ENCODE results near the gene ATG16L2.
"Not testable (repeated sequence)": the region's sequence is repeated elsewhere in the genome, so short reads cannot be mapped to it uniquely, and the experiment has no call there.

The ATG16L2 gene

DNA sequence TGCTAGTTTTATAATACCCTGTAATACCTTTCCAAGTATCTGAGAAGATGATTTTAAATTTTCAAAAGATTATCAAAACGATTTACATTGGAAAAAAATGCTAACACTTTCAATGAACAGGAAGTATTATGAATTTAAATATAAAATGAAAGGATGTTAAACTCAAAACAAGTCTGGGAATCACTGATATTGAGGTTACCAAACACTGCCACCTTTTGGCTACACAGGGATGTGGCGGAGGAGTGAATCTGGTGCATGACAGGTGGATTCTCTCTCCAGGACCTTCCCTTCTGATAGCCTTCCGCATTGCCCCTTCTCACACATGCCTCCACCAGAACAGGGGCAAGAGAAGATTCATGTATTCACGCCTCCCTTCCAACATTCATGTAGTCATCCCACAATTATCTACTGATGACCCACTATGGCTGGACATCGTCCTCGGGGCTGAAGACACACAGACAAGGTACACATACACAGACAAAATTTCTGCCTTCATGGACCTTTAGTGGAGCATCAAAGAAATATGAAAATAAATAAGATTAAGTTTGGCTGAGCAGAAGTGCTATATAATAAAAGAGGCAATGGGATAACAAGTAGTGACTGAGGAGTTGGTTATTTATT lies 34.7 kb downstream of the ATG16L2 start:
- DNase-seq (ENCODE audit: insufficient read length, low spot score) (no peak), FAIRE-seq (no peak)
- no peak for TF ChIP-seq POLR2A (IDR thresholded peaks at IDR 0.05; ENCODE audit: low read depth, low read length)

DNA sequence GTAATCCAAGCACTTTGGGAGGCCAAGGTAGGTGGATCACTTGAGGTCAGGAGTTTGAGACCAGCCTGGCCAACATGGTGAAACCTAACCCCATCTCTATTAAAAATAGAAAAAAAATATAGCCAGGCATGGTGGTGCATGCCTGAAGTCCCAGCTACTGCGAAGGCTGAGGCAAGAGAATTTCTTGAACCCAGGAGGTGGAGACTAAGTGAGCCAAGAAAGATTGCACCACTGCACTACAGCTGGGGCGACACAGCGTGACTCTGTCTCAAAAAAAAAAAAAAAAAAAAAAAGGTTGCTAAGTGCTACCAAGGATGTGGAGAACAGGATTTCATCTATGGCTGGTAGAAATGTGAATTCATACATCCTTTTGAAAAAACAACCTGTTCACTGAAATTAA lies 36.6 kb downstream of the ATG16L2 start:
- TF ChIP-seq POLR2A (IDR thresholded peaks at IDR 0.05; ENCODE audit: low read depth, low read length): no peak
- DNase-seq (ENCODE audit: insufficient read length, low spot score): no peak
- FAIRE-seq: no peak

DNA sequence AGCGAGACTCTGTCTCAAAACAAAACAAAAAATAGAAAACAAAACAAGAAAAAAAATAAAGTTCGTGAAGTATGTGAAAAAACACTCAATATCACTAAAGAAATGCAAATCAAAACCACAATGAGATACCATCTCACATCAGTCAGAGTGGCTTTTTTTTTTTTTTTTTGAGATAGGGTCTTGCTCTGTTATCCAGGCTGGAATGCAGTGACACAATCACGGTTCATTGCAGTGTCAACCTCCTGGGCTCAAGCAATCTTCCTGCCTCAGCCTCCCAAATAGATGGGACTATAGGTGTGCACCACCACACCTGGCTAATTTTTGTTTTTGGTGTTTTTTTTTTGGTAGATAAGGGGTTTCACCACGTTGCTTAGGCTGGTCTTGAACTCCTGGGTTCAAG lies 37.5 kb downstream of the ATG16L2 start:
- no peak for FAIRE-seq
- TF ChIP-seq POLR2A (IDR thresholded peaks at IDR 0.05; ENCODE audit: low read depth, low read length): no peak
- no peak for DNase-seq (ENCODE audit: insufficient read length, low spot score)

DNA sequence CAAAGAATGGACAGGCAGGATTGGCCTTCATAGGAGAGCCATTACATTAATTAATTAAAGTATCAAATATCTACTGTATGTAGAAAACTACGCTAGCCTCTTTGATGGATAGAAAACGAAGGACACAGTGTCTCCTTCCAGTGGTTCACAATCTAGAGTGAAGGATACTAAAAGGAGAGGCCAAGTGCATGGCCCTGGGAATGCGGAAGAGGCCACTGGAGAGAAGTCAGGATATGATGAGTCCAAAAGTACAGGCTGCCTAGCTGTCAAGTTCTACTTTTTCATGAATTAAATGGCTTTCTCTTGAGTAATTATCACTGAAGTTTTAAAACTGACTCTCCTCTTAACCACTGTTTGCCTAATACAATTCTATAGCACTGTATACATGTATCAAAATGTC lies 41.9 kb downstream of the ATG16L2 start:
- FAIRE-seq (no peak), DNase-seq (ENCODE audit: insufficient read length, low spot score) (no peak)
- TF ChIP-seq POLR2A (IDR thresholded peaks at IDR 0.05; ENCODE audit: low read depth, low read length): no peak

DNA sequence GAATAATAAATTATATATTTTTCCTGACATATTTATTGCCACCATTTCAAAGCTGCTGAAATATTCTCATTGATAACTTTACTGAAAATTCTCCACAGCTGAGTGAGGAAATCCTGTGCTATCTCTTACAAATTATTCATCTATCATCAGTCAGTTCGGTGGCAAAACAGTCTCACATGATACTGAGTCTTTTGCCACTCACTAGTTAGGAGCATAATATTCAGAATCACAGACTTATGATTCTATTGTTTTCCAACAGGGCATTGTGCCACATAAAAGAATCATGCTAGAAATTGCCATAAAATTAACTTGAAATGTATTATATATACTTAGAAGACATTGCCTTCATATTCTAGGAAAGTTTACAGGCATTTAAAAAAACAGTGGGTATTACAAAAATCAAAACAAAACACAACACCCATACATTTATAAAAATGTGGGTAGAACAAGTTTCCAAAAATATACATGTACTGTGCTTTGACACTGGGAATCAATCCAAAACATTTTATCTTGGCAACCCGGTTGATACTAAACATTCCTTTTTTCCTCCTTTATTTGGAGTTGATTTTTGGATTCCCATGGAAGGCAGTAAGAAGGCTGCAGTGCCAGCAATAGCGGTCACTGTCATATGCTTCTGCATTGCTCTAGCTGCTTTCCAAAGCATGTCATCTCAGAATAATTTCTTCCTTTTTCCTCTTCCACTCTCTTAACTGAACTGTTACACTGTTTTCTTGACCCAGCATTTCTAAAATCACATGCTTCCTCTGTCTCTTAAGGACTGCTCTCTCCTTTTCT lies 42.5 kb downstream of the ATG16L2 start:
- TF ChIP-seq POLR2A (IDR thresholded peaks at IDR 0.05; ENCODE audit: low read depth, low read length): no peak
- FAIRE-seq (no peak), DNase-seq (ENCODE audit: insufficient read length, low spot score) (no peak)

DNA sequence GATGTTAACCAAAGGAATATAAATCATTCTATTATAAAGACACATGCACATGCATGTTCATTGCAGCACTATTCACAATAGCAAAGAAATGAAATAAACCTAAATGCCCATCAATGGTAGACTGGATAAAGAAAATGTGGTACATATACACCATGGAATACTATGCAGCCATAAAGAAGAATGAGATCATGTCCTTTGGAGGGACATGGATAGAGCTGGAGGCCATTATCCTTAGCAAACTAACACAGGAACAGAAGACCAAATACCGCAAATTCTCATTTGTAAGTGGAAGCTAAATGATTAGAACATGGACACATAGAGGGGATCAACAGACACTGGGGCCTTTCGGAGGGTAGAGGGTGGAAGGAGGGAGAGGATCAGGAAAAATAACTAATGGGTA lies 44.1 kb downstream of the ATG16L2 start:
- FAIRE-seq; DNase-seq (ENCODE audit: insufficient read length, low spot score): not testable (repeated sequence)

DNA sequence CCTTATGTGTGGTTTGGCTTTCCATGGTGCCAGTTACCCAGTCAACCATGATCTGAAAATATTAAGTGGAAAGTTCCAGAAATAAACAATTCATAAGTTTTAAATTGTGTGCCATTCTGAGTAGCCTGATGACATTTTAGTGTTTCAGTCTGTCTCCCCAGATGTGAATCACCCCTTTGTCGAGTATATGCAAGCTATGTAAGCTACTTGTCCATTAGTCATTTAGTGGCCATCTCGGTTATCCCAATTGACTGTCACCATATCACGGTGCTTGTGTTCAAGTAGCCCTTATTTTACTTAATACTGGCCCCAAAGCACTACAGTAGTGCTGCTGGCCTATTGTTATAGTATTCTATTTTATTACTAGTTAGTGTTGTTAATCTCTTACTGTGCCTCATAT lies 44.9 kb downstream of the ATG16L2 start:
- DNase-seq (ENCODE audit: insufficient read length, low spot score) (no peak), FAIRE-seq (no peak)
- TF ChIP-seq POLR2A (IDR thresholded peaks at IDR 0.05; ENCODE audit: low read depth, low read length): no peak

DNA sequence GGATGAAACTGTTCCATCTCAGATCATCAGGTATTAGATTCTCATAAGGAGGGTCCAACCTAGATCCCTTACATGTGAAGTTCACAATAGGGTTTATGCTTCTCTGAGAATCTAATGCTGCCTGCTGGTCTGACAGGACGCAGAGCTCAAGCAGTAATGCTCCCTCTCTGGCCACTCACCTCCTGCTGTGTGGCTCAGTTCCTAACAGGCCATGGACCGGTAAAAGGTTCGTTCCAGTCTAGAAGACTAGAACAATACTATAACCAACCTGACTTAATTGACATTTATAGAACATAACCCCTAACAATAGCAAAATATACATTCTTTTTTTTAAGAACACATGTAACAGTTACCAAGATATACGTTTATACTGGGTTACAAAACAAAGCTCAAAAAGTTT lies 45.8 kb downstream of the ATG16L2 start:
- TF ChIP-seq POLR2A (IDR thresholded peaks at IDR 0.05; ENCODE audit: low read depth, low read length): no peak
- FAIRE-seq: no peak
- DNase-seq (ENCODE audit: insufficient read length, low spot score): no peak

DNA sequence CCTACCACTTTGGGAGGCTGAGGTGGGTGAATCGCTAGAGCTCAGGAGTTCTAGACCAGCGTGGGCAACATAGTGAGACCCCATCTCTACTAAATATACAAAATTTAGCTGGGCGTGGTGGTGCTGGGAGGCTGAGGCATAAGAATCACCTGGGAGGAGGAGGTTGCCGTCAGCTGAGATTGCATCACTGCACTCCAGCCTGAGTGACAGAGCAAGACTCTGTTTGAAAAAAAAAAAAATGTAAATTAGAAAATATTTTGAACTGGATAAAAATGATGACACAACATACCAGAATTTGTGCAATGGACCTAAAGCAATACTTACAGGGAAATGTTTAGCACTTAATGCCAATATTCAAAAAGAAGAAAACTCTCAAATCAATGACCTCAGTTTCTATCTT lies 46.4 kb downstream of the ATG16L2 start:
- no peak for FAIRE-seq

DNA sequence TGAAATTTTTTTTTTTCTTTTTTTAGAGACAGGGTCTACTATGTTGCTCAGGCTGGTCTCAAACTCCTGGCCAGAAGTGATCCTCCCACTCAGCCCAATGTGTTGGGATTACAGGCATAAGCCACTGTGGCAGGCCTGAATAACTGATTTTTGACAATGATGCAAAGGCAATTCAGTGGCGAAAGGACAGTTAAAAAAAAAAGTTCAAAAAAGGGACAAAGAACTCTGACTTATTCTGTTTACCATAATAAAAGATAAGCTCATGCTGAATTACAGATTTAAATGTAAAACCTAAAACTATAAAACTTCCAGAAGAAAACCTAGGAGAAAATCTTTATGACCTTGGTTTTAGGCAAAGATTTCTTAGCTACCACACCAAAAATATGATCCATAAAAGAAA lies 48.9 kb downstream of the ATG16L2 start:
- TF ChIP-seq POLR2A (IDR thresholded peaks at IDR 0.05; ENCODE audit: low read depth, low read length): no peak
- FAIRE-seq: no peak
- DNase-seq (ENCODE audit: insufficient read length, low spot score): no peak

More for the DNA sequence above, 46.4 kb downstream of the ATG16L2 start:
- no peak for DNase-seq (ENCODE audit: insufficient read length, low spot score)
- TF ChIP-seq POLR2A (IDR thresholded peaks at IDR 0.05; ENCODE audit: low read depth, low read length): no peak

DNA sequence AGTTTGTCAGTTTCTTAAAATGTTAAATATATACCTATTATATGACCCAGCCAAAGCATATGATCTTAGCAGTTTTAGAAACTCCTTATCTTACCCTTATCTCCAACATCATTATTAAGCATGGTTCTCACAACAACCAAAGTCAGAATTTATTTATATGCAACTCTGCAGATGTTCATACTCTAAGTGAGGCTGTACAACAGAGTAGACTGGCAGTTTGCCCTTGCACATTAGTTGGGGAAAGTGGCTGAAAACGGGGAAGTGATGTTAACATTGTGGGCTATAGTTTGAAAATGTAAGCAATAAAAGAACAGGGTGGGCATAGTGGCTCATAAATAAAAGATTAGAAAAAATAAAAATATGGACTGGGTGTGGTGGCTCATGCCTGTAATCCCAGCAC lies 49.7 kb downstream of the ATG16L2 start:
- no peak for FAIRE-seq
- no peak for DNase-seq (ENCODE audit: insufficient read length, low spot score)
- no peak for TF ChIP-seq POLR2A (IDR thresholded peaks at IDR 0.05; ENCODE audit: low read depth, low read length)

DNA sequence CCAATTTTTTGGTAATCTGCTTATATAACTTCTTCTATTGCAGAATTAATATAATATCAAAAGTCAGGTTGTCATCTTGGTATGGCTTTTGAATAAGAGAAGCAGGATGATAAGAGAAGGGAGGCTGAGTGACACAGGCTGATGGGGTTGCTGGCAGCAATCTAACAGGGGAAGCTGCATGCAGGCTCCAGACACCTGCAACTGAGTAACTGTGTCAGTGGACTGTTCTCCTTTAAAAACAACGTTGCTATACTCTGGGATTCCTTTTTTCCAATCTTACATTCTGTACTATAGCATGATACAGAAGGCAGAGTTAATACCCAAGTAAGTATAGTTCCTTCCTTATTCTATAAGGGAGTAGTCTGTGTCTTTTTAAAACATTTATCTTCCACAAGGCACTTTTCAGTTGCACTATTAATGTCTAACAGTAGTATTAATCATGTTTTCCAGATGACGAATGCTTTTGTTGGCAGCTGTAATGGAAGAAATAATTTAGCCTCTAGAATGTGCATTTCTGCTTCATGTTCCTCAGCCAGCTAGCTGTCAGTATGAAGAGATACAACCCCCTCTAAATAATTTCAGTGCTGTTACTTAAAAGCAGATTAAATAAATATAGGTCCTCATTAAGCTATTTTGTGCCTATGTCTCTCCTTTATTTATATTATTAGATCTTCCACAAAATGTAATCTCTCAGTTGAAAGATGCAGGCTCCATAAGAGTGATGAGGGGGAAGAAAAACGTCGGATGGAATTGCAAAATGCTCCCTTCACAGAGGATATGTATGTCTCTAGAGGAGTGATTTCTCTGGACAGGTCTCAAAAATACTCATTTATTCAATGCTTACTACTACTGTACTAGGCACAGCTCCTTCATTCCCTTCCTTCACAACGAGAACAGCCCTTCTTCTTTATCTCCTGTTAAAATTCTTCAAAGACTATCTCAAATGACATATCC lies 50.8 kb downstream of the ATG16L2 start:
- peak; percentile 36 for FAIRE-seq
- no peak for DNase-seq (ENCODE audit: insufficient read length, low spot score)
- TF ChIP-seq POLR2A (IDR thresholded peaks at IDR 0.05; ENCODE audit: low read depth, low read length): no peak

DNA sequence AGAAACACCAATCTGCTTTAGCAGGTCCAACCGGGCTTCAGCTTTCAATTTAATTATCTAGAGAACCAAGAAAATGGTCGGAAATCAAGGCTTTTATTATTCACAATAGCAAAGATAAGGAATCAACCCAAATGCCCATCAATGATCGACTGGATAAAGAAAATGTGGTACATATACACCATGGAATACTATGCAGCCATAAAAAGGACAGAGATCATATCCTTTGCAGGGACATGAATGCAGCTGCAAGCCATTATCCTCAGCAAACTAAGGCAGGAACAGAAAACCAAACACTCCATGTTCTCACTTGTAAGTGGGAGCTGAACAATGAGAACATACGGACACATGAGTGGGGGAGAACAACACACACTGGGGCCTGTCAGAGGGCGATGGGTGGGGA lies 53.8 kb downstream of the ATG16L2 start:
- DNase-seq (ENCODE audit: insufficient read length, low spot score): no peak
- no peak for FAIRE-seq
- no peak for TF ChIP-seq POLR2A (IDR thresholded peaks at IDR 0.05; ENCODE audit: low read depth, low read length)

DNA sequence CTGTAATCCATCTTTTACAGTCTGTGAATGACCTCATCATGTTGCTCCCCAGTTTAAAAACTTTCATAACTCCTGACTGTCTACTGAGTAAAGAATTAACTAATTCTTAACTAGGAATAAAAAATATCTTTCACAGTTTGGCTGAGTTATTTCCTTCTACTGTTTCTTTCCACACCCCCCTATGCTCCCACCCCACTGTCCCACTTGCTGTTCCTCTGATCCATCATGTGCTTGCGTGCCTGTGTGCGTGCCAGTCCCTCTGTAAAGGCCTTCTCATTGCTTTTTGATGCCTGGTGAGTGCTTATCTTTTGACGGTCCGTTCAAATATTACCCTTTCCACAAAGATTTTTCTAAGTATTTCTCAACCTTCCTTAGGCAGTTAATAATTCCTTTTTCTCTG lies 55.6 kb downstream of the ATG16L2 start:
- no peak for TF ChIP-seq POLR2A (IDR thresholded peaks at IDR 0.05; ENCODE audit: low read depth, low read length)
- no peak for DNase-seq (ENCODE audit: insufficient read length, low spot score)
- no peak for FAIRE-seq

All from H54 (cell line).